Sigmoid colon (tissue), 7 donors: ENCODE data around the gene ALDOB. TPM values are rescaled to one million over a fixed set of nuclear protein-coding genes. Genes with fewer than 3 reads are reported as not detected.

Experiments used
- DNase-seq: peaks from one replicate; pipeline ENCODE4 v3.0.0-alpha.2; 2019
- H3K27ac ChIP-seq, 4 donors: fragments of 200-600 bp; sonication (generic); one replicate each; pipeline ENCODE4 v1.5.1; 2016 to 2019; ENCODE audit warnings: mild to moderate bottlenecking in 1 of 4
- H3K27me3 ChIP-seq, 3 donors: fragments of 200-600 bp; sonication (generic); one replicate each; pipeline ENCODE4 v1.5.1; 2019; ENCODE audit warnings: mild to moderate bottlenecking in 1 of 3
- H3K36me3 ChIP-seq, 4 donors: fragments of 200-600 bp; sonication (generic); one replicate each; pipeline ENCODE4 v1.5.1; 2016 to 2019
- H3K4me1 ChIP-seq, 4 donors: fragments of 200-600 bp; sonication (generic); one replicate each; pipeline ENCODE4 v1.5.1; 2017 to 2019
- H3K4me3 ChIP-seq, 4 donors: fragments of 200-600 bp; sonication (generic); one replicate each; pipeline ENCODE4 v1.5.1; 2017 to 2019; ENCODE audit warnings: mild to moderate bottlenecking in 2 of 4, moderate library complexity in 1 of 4
- H3K9me3 ChIP-seq, 4 donors: fragments of 200-600 bp in 3 of 4; sonication (generic) in 3 of 4; one replicate each; pipeline versions ENCODE4 v1.5.1 to v1.6.1; 2013 to 2019
- EP300 ChIP-seq, 4 donors: sonication (generic); formaldehyde crosslinking; IDR thresholded peaks; one replicate each; pipeline ENCODE4 v1.6.1; 2017; ENCODE audit warnings: antibody characterized with exemption in 4 of 4
- POLR2A ChIP-seq, 2 donors: fragments of 450-650 bp; IDR thresholded peaks; one replicate each; pipeline ENCODE4 v1.6.1; 2016; ENCODE audit warnings: antibody characterized with exemption in 2 of 2, mild to moderate bottlenecking in 2 of 2, moderate library complexity in 2 of 2
- POLR2AphosphoS5 ChIP-seq, 4 donors: sonication (generic); formaldehyde crosslinking; IDR thresholded peaks; one replicate each; pipeline ENCODE4 v1.6.1; 2017; ENCODE audit warnings: antibody characterized with exemption in 4 of 4
- WGBS, 2 donors: extraction: QIAGEN DNeasy Blood & Tissue Kit; methylation state at CpG; one replicate each; pipeline ENCODE4 v1.1.7; 2013; 5-methylcytosine and 5-hydroxymethylcytosine counted together
- intact Hi-C: fragments of 100-400 bp; cut with DNase I; formaldehyde crosslinking; loops from one replicate; pipeline ENCODE4 v1.15.1; 2023
- polyA plus RNA-seq, 3 donors: library from polyadenylated mRNA; stranded (reverse); fragments of 200-250 nt; gene quantifications; one replicate each; pipeline ENCODE4 v1.2.3, GENCODE V29; 2013
- total RNA-seq, 4 donors: library from RNA; depleted of rRNA; stranded (reverse); fragments of >200 nt; gene quantifications; one replicate each; pipeline ENCODE4 v1.1.0, GENCODE V29; 2016
- TF ChIP-seq, protein P1 (sequence below), 4 experiments: fragments of 450-650 bp in 3 of 4; fragments of 200-600 bp in 1 of 4; IDR thresholded peaks; one replicate each; pipeline ENCODE4 v1.5.1; 2016 to 2019; ENCODE audit warnings: antibody characterized with exemption in 4 of 4, mild to moderate bottlenecking in 3 of 4, moderate library complexity in 2 of 4
- donor health status: healthy with polysubstance abuse.
- donor health status: Bipolar disorder and iron deficiency.
- donor health status: healthy.

Gene ALDOB
- total and polyA plus RNA-seq, 7 donors, result 0.82 to 40.5 (median 1.1) TPM; not detected in 2

DNA sequence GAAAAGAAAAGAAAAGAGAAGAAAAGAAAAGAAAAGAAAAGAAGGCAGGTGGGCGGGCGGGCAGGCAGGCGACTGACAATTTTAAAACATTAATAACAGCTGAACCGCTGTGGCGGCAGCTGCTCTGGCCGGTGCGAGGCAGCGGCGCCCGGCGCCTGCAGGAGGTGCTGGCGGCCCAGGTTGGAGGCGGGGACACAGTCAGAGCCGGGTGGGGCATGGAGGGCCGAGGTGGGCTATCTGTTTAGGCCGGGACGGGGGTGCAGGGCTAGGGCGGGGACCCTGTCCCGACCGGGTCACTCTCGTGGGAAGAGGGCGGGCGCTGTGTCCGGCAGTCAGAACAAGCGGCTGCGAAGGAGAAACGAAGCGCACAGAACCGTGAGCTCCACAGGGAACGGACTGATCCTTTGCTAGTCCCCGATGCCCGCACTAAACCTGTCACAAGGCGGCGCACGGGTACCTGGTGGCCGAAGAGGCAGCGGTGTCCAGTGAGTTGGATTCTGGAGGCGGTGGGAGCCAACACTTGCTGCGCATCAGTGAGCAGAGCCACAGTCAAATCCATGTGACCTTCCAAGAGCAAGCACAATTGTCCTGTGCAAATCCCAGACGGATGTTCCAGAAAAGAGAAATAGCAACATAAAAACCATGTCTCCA, 13.6 kb upstream of the ALDOB start:
- peak; percentile 79 for DNase-seq
- no peak for TF ChIP-seq POLR2A (IDR thresholded peaks at IDR 0.05)
- TF ChIP-seq, protein P1, sequence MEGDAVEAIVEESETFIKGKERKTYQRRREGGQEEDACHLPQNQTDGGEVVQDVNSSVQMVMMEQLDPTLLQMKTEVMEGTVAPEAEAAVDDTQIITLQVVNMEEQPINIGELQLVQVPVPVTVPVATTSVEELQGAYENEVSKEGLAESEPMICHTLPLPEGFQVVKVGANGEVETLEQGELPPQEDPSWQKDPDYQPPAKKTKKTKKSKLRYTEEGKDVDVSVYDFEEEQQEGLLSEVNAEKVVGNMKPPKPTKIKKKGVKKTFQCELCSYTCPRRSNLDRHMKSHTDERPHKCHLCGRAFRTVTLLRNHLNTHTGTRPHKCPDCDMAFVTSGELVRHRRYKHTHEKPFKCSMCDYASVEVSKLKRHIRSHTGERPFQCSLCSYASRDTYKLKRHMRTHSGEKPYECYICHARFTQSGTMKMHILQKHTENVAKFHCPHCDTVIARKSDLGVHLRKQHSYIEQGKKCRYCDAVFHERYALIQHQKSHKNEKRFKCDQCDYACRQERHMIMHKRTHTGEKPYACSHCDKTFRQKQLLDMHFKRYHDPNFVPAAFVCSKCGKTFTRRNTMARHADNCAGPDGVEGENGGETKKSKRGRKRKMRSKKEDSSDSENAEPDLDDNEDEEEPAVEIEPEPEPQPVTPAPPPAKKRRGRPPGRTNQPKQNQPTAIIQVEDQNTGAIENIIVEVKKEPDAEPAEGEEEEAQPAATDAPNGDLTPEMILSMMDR (IDR thresholded peaks at IDR 0.05), result peak; percentile 24 to 58 (median 49)
- TF ChIP-seq POLR2AphosphoS5 (IDR thresholded peaks at IDR 0.05), result peak in 1 of 4 donors; percentile 18
- TF ChIP-seq EP300 (IDR thresholded peaks at IDR 0.05), result no peak
- Histone ChIP-seq H3K4me1 (peaks cover 0 to 6% (median 0%) of the 10 kb centered on the region in 4 donors), H3K27me3 (no peaks in the 10 kb centered on the region), H3K36me3 (no peaks in the 10 kb centered on the region), H3K4me3 (peak overlapping the region; percentile 51 to 60 (median 57)), H3K9me3 (no peaks in the 10 kb centered on the region), H3K27ac (peak overlapping the region; percentile 61 to 72 (median 72))
- intact Hi-C loops, result loop anchor here (1.0 to 2.0 kb wide), 2 partner anchors 51 to 82 kb away; partner anchors contain the start of genes MRPL50 and ZNF189
- WGBS, 2 donors, result 1 to 2% methylated on average over 40 of the region's 40 CpGs

GRCh38 chr9:101448680-101449070, 13.1 kb upstream of the ALDOB start:
- whole genome bisulfite sequencing, 2 donors, result 36 to 63% methylated on average over 4 of the region's 4 CpGs
- Histone ChIP-seq H3K4me3 (peak overlapping the region in 3 of 4 donors; percentile 51 to 60 (median 58)), H3K4me1 (peaks cover 0 to 6% (median 2%) of the 10 kb centered on the region in 4 donors), H3K27me3 (no peaks in the 10 kb centered on the region), H3K27ac (peak overlapping the region in 1 of 4 donors; percentile 72), H3K36me3 (no peaks in the 10 kb centered on the region), H3K9me3 (no peaks in the 10 kb centered on the region)
- intact Hi-C loops, result loop anchor here (1.0 to 2.0 kb wide), 2 partner anchors 50 to 82 kb away; partner anchors contain the start of genes MRPL50 and ZNF189
- no peak for DNase-seq
- TF ChIP-seq POLR2AphosphoS5 (IDR thresholded peaks at IDR 0.05), result no peak
- no peak for TF ChIP-seq POLR2A (IDR thresholded peaks at IDR 0.05)
- TF ChIP-seq, protein P1 (IDR thresholded peaks at IDR 0.05), result no peak
- TF ChIP-seq EP300 (IDR thresholded peaks at IDR 0.05), result no peak

DNA sequence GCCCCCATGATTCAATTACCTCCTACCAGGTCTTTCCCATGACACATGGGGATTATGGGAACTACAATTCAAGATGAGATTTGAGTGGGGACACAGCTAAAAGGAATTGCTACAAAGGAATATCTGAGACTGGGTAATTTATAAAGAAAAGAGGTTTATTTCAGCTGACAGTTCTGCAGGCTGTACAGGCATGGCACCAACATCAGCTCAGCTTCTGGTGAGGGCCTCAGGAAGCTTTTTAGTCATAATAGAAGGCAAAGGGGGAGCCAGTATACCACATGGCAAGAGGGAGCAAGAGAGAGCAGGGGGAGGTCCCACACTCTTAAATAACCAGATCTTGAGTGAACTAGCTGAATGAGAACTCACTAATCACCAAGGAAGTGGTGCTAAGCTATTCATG, 11.2 kb upstream of the ALDOB start:
- no peak for DNase-seq
- Histone ChIP-seq H3K27me3 (no peaks in the 10 kb centered on the region), H3K36me3 (no peaks in the 10 kb centered on the region), H3K27ac (no peak overlapping the region), H3K4me1 (peaks cover 0 to 9% (median 3%) of the 10 kb centered on the region in 4 donors), H3K4me3 (no peak overlapping the region), H3K9me3 (no peaks in the 10 kb centered on the region)
- TF ChIP-seq POLR2AphosphoS5 (IDR thresholded peaks at IDR 0.05) (no peak), POLR2A (IDR thresholded peaks at IDR 0.05) (no peak), EP300 (IDR thresholded peaks at IDR 0.05) (no peak)
- TF ChIP-seq, protein P1 (IDR thresholded peaks at IDR 0.05), result no peak
- intact Hi-C loops, result no loop called here

DNA sequence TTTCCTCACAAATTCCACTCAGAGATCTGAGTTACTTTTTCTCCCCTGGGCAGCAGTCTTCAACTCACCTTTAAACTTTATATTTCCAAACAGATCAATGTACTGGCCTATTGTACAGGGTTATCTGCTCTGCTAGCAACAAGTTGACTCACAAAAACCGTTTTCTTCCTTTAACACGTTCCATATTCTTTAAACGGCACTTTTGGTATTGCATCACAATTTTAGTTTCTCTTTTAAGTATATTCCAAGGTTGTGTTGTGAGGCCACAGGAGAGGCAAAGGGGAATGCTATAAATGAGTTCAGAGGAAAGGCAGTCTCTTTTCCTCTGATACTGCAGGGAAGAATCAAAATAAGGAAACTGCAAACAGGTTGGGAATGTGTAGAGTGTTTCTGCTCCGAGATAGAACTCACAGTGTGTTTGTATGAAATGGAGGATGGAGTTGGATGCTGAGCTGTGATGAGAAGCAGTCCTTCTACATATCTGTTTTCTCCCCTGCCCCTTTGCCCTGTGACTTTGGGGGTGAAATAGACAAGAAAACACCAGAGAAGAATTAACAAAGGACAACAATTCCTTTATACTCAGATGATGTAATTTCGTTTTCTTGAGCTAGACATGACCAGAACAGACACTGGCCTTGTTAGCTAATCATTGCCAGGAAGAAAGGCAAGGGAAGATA, 9.9 kb upstream of the ALDOB start:
- Histone ChIP-seq H3K4me1 (peaks cover 0 to 9% (median 3%) of the 10 kb centered on the region in 4 donors), H3K4me3 (peak overlapping the region in 1 of 4 donors; percentile 8), H3K36me3 (no peaks in the 10 kb centered on the region), H3K9me3 (no peaks in the 10 kb centered on the region), H3K27me3 (no peaks in the 10 kb centered on the region), H3K27ac (peak overlapping the region in 3 of 4 donors; percentile 22 to 63 (median 48))
- 17 to 54% methylated on average over 5 of the region's 5 CpGs for WGBS, 2 donors
- no peak for DNase-seq
- intact Hi-C loops, result no loop called here
- TF ChIP-seq, protein P1 (IDR thresholded peaks at IDR 0.05), result no peak
- TF ChIP-seq POLR2A (IDR thresholded peaks at IDR 0.05) (no peak), EP300 (IDR thresholded peaks at IDR 0.05) (no peak), POLR2AphosphoS5 (IDR thresholded peaks at IDR 0.05) (no peak)
